Fibroblast of lung (primary cell): ENCODE measurements around the gene FAR1.

Experiments used
- EZH2 ChIP-seq: IDR thresholded peaks from 2 replicates; pipeline ENCODE4 v1.5.1; 2012; ENCODE audit warnings: low read length, control low read depth, mild to moderate bottlenecking; ENCODE audit errors: missing control alignments
- TF ChIP-seq, protein P1 (sequence below), 2 donors: IDR thresholded peaks in 1 of 2; conservative IDR thresholded peaks in 1 of 2; 1 replicate in 1 of 2; 2 replicates in 1 of 2; pipeline ENCODE4 v1.5.1; 2011 to 2012; ENCODE audit warnings: low read length in 2 of 2, control low read depth in 1 of 2, inconsistent platforms in 1 of 2, low read depth in 1 of 2, mild to moderate bottlenecking in 1 of 2

DNA sequence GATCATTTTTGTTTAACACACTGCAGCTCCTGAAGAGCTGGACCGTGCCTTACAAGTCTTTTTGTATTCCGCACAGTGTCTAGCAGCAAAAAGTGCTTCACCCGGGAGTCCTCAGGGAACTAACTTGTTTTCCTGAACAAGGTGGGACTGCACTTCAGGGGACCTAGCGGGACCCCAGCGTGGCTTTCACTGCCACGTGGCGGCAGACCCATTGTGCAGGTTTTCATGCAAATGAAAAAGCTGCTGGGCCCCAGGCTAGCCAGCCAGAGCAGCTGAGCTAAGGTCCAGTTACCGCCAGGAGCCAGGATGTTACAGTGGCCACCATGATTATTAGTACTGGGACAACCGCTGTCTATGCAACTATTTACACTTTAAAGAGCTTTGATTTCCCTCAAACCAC is 90.6 kb downstream of the FAR1 start:
- TF ChIP-seq, protein P1, sequence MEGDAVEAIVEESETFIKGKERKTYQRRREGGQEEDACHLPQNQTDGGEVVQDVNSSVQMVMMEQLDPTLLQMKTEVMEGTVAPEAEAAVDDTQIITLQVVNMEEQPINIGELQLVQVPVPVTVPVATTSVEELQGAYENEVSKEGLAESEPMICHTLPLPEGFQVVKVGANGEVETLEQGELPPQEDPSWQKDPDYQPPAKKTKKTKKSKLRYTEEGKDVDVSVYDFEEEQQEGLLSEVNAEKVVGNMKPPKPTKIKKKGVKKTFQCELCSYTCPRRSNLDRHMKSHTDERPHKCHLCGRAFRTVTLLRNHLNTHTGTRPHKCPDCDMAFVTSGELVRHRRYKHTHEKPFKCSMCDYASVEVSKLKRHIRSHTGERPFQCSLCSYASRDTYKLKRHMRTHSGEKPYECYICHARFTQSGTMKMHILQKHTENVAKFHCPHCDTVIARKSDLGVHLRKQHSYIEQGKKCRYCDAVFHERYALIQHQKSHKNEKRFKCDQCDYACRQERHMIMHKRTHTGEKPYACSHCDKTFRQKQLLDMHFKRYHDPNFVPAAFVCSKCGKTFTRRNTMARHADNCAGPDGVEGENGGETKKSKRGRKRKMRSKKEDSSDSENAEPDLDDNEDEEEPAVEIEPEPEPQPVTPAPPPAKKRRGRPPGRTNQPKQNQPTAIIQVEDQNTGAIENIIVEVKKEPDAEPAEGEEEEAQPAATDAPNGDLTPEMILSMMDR (conservative IDR thresholded peaks at IDR 0.05 in 1 of 2, IDR thresholded peaks at IDR 0.05 in 1 of 2; ENCODE audit: low read depth in 1 of 2, low read length in 2 of 2): no peak
- no peak for TF ChIP-seq EZH2
